B cell (primary cell): Measurements from ENCODE around the gene TUBAL3. TPM values are rescaled to one million over a fixed set of nuclear protein-coding genes. Genes with fewer than 3 reads are reported as not detected.
"Not testable (repeated sequence)": the region's sequence is repeated elsewhere in the genome, so short reads cannot be mapped to it uniquely, and the experiment has no call there.

Experiments
- ATAC-seq: fragments of 200-7000 bp; cut with Tn5 transposase; one replicate; pipeline ENCODE4 v1.10.0; 2021; ENCODE audit warnings: low read depth, mild to moderate bottlenecking, moderate number of reproducible peaks, moderate library complexity
- CTCF ChIA-PET: fragments of 350-600 bp; sonication (Branson Sonifier 250); formaldehyde crosslinking; loops from one replicate; lab custom pipeline; 2021; ENCODE audit warnings: antibody characterized with exemption, inconsistent platforms; lab: Charles Lee
- POLR2A ChIA-PET: fragments of 350-600 bp; sonication (Branson Sonifier 250); formaldehyde crosslinking; loops from one replicate; lab custom pipeline; 2021; ENCODE audit warnings: antibody characterized with exemption; lab: Charles Lee
- DNase-seq: peaks from one replicate; pipeline ENCODE4 v3.0.0; 2013
- H2AFZ ChIP-seq: 2 replicates; pipeline ENCODE4 v1.6.1; 2012; ENCODE audit warnings: mild to moderate bottlenecking, low read depth, low read length; ENCODE audit not compliant: insufficient read depth, poor library complexity, severe bottlenecking
- H3K27ac ChIP-seq, 2 donors: 1 replicate in 1 of 2; 2 replicates in 1 of 2; pipeline ENCODE4 v1.5.1; 2012 to 2013; ENCODE audit warnings: low read length in 2 of 2, mild to moderate bottlenecking in 2 of 2, moderate library complexity in 1 of 2
- H3K27me3 ChIP-seq, 4 experiments: fragments of 200-600 bp in 1 of 4; sonication (generic) in 1 of 4; replicated peaks in 1 of 4; 1 replicate in 2 of 4; 2 replicates in 2 of 4; pipeline versions ENCODE4 v1.6.1 to v1.7.0; 2013 to 2016; ENCODE audit warnings: low read length in 3 of 4, mild to moderate bottlenecking in 2 of 4, mixed read lengths in 1 of 4, moderate library complexity in 1 of 4; ENCODE audit not compliant: insufficient read depth in 4 of 4, control insufficient read depth in 3 of 4; ENCODE audit errors: control extremely low read depth in 1 of 4
- H3K36me3 ChIP-seq, 2 experiments: replicated peaks in 1 of 2; 1 replicate in 1 of 2; 2 replicates in 1 of 2; pipeline versions ENCODE4 v1.6.1 to v1.7.1; 2013; ENCODE audit warnings: low read length in 1 of 2; ENCODE audit not compliant: insufficient read depth in 2 of 2, control insufficient read depth in 1 of 2; ENCODE audit errors: control extremely low read depth in 1 of 2, extremely low read depth in 1 of 2
- H3K4me1 ChIP-seq, 2 donors: fragments of 200-600 bp in 1 of 2; sonication (generic) in 1 of 2; 1 replicate in 1 of 2; 2 replicates in 1 of 2; pipeline versions ENCODE4 v1.5.1 to v1.6.1; 2013 to 2017; ENCODE audit warnings: low read length in 2 of 2; ENCODE audit not compliant: control insufficient read depth in 2 of 2, insufficient read depth in 2 of 2
- H3K4me2 ChIP-seq: replicated peaks from 2 replicates; pipeline ENCODE3; 2012; ENCODE audit warnings: mild to moderate bottlenecking, low read depth, low read length; ENCODE audit not compliant: poor library complexity, severe bottlenecking
- H3K4me3 ChIP-seq, 5 experiments: fragments of 200-600 bp in 1 of 5; sonication (generic) in 1 of 5; 1 replicate in 3 of 5; 2 replicates in 2 of 5; pipeline versions ENCODE4 v1.5.1 to v1.7.0; 2011 to 2016; ENCODE audit warnings: low read length in 4 of 5, mild to moderate bottlenecking in 4 of 5, low read depth in 2 of 5, control low read depth in 1 of 5, moderate library complexity in 1 of 5; ENCODE audit not compliant: insufficient read depth in 1 of 5; ENCODE audit errors: control extremely low read depth in 1 of 5, extremely low read depth in 1 of 5
- H3K79me2 ChIP-seq: fragments of 200-600 bp; sonication (generic); one replicate; pipeline ENCODE4 v1.6.0; 2016; ENCODE audit warnings: low read length; ENCODE audit not compliant: control insufficient read depth, insufficient read depth
- H3K9ac ChIP-seq: fragments of 200-600 bp; sonication (generic); 2 replicates; pipeline ENCODE4 v1.6.1; 2017; ENCODE audit warnings: mild to moderate bottlenecking, low read length, moderate library complexity
- H3K9me3 ChIP-seq, 3 donors: one replicate each; pipeline versions ENCODE4 v1.6.1 to v1.7.1; 2013; ENCODE audit warnings: low read length in 2 of 3; ENCODE audit not compliant: control insufficient read depth in 2 of 3, insufficient read depth in 1 of 3; ENCODE audit errors: control extremely low read depth in 1 of 3
- H4K20me1 ChIP-seq: 2 replicates; pipeline ENCODE4 v1.6.0; 2012; ENCODE audit warnings: mild to moderate bottlenecking, low read length; ENCODE audit not compliant: insufficient read depth, control insufficient read depth, poor library complexity, severe bottlenecking
- H3K27ac Mint-ChIP-seq: one replicate; pipeline ENCODE4 v1.8.0; 2021; ENCODE audit warnings: mixed read lengths
- H3K27me3 Mint-ChIP-seq: one replicate; pipeline ENCODE4 v1.8.0; 2021; ENCODE audit warnings: mixed read lengths
- H3K4me1 Mint-ChIP-seq: one replicate; pipeline ENCODE4 v1.8.0; 2021; ENCODE audit warnings: mixed read lengths
- H3K4me3 Mint-ChIP-seq: one replicate; pipeline ENCODE4 v1.8.0; 2021; ENCODE audit warnings: mixed read lengths
- H3K9me3 Mint-ChIP-seq: one replicate; pipeline ENCODE4 v1.8.0; 2022; ENCODE audit warnings: mixed read lengths; ENCODE audit not compliant: insufficient read depth
- CTCF ChIP-seq: fragments of 200-600 bp; IDR thresholded peaks from one replicate; pipeline ENCODE4 v1.8.0; 2022; ENCODE audit warnings: antibody characterized with exemption, mild to moderate bottlenecking
- EZH2 ChIP-seq: IDR thresholded peaks from 2 replicates; pipeline ENCODE4 v1.6.1; 2012; ENCODE audit warnings: borderline replicate concordance, low read depth, mild to moderate bottlenecking, moderate library complexity, low read length; ENCODE audit not compliant: insufficient read depth, poor library complexity, severe bottlenecking
- WGBS: methylation state at CpG from one replicate; pipeline ENCODE4 v1.1.5; 2013; ENCODE audit warnings: missing lambda C conversion rate; ENCODE audit not compliant: insufficient coverage; 5-methylcytosine and 5-hydroxymethylcytosine counted together
- intact Hi-C: fragments of 100-400 bp; cut with micrococcal nuclease; formaldehyde crosslinking; loops from one replicate; pipeline ENCODE4 v1.10.0; 2022
- polyA plus RNA-seq: library from polyadenylated mRNA; depleted of rRNA; stranded (reverse); fragments of >200 nt; gene quantifications from 2 replicates; pipeline ENCODE4 v1.2.3, GENCODE V29; 2012
- total RNA-seq, 2 donors: library from RNA; stranded (reverse); fragments of 120-200 nt in 1 of 2; gene quantifications; 1 replicate in 1 of 2; 2 replicates in 1 of 2; pipeline versions ENCODE4 v1.2.3 to v1.2.4, GENCODE V29; 2013 to 2022

The TUBAL3 gene
- total and polyA plus RNA-seq, 2 donors (not counting 1 experiment from before 2014, with no cell fraction given): not detected

GRCh38 chr10:5379202-5379601 lies 25.4 kb downstream of the TUBAL3 start:
- intact Hi-C loops, CTCF ChIA-PET, H3K4me3 ChIP-seq, H3K27ac ChIP-seq, H2AFZ ChIP-seq, H3K9ac ChIP-seq, H3K4me3 Mint-ChIP-seq, H3K27ac Mint-ChIP-seq, H3K79me2 ChIP-seq, POLR2A ChIA-PET, H3K36me3 ChIP-seq, DNase-seq, H3K9me3 Mint-ChIP-seq, H3K4me1 ChIP-seq, H4K20me1 ChIP-seq, H3K4me1 Mint-ChIP-seq, ATAC-seq, H3K4me2 ChIP-seq, H3K9me3 ChIP-seq: not testable (repeated sequence)
- no CpG with 5 or more reads among the region's 5 CpGs for WGBS
- peaks cover 27% of the 10 kb centered on the region for H3K27me3 Mint-ChIP-seq
- peaks cover 0 to 11% (median 3%) of the 10 kb centered on the region in 4 experiments for H3K27me3 ChIP-seq

- no peak for ATAC-seq
Measured at GRCh38 chr10:5376450-5376849, 28.2 kb downstream of the TUBAL3 start.

More at GRCh38 chr10:5376450-5376849, 28.2 kb downstream of the TUBAL3 start:
- no peak overlapping the region for H3K4me3 ChIP-seq
- H3K36me3 ChIP-seq: no peaks in the 10 kb centered on the region
- CTCF ChIA-PET: no interaction called here
- H3K4me1 ChIP-seq: no peaks in the 10 kb centered on the region
- DNase-seq: no peak
- H3K4me2 ChIP-seq: no peak overlapping the region
- Mint-ChIP-seq H3K9me3 (peaks cover 5% of the 10 kb centered on the region), H3K27ac (no peak overlapping the region), H3K4me1 (no peaks in the 10 kb centered on the region), H3K4me3 (no peak overlapping the region), H3K27me3 (peaks cover 23% of the 10 kb centered on the region)
- H3K9ac ChIP-seq: no peak overlapping the region
- no peak for TF ChIP-seq EZH2
- no peak for TF ChIP-seq CTCF
- no peak overlapping the region for H2AFZ ChIP-seq
- peaks cover 0 to 14% (median 2%) of the 10 kb centered on the region in 3 donors for H3K9me3 ChIP-seq
- POLR2A ChIA-PET: no interaction called here
- H3K27ac ChIP-seq: no peak overlapping the region
- intact Hi-C loops: no loop called here
- H3K79me2 ChIP-seq: no peaks in the 10 kb centered on the region
- H3K27me3 ChIP-seq: peaks cover 0 to 11% (median 3%) of the 10 kb centered on the region in 4 experiments
- H4K20me1 ChIP-seq: no peaks in the 10 kb centered on the region
- 91% methylated on average over 3 of the region's 4 CpGs for WGBS
